Neural cell (in vitro differentiated cells): ENCODE data around the gene SPOCK3. TPM values are rescaled to one million over a fixed set of nuclear protein-coding genes. Genes with fewer than 3 reads are reported as not detected.

Experiments
- H2AFZ ChIP-seq: fragments of 200-600, 300-800 bp; sonication (generic), shearing (Covaris generic); 2 replicates; pipeline ENCODE4 v1.6.0; 2014; ENCODE audit warnings: low read depth, mild to moderate bottlenecking, antibody characterized with exemption, low read length, moderate library complexity
- H3F3A ChIP-seq: fragments of 200-600 bp; shearing (Covaris generic); 2 replicates; pipeline ENCODE4 v1.6.1; 2016; ENCODE audit warnings: mild to moderate bottlenecking, moderate library complexity, mixed read lengths, antibody characterized with exemption, low read length; ENCODE audit not compliant: insufficient read depth, poor library complexity, severe bottlenecking
- H3K27ac ChIP-seq: fragments of 200-600, 300-800 bp; sonication (generic), shearing (Covaris generic); 2 replicates; pipeline ENCODE4 v1.5.1; 2014; ENCODE audit warnings: mild to moderate bottlenecking, low read length, moderate library complexity
- H3K27me3 ChIP-seq: fragments of 300-800, 200-600 bp; sonication (generic), shearing (Covaris generic); 2 replicates; pipeline ENCODE4 v1.6.0; 2014; ENCODE audit warnings: mild to moderate bottlenecking, low read depth, low read length, moderate library complexity; ENCODE audit not compliant: insufficient read depth
- H3K36me3 ChIP-seq: fragments of 300-800, 200-600 bp; sonication (generic), shearing (Covaris generic); 2 replicates; pipeline ENCODE4 v1.5.1; 2014; ENCODE audit warnings: mild to moderate bottlenecking, antibody characterized with exemption, low read length, moderate library complexity; ENCODE audit not compliant: insufficient read depth
- H3K4me2 ChIP-seq: fragments of 300-800, 200-600 bp; sonication (generic), shearing (Covaris generic); 2 replicates; pipeline ENCODE4 v1.6.0; 2014; ENCODE audit warnings: mild to moderate bottlenecking, low read length
- H3K4me3 ChIP-seq: fragments of 300-800, 200-600 bp; sonication (generic), shearing (Covaris generic); 2 replicates; pipeline ENCODE4 v1.5.1; 2014; ENCODE audit warnings: mild to moderate bottlenecking, low read length, moderate library complexity
- H3K79me2 ChIP-seq: fragments of 200-600 bp; shearing (Covaris generic); replicated peaks from 2 replicates; pipeline ENCODE4 v1.6.0; 2014; ENCODE audit warnings: mild to moderate bottlenecking, low read length, moderate library complexity; ENCODE audit not compliant: insufficient read depth
- H3K9ac ChIP-seq: fragments of 300-800, 200-600 bp; sonication (generic), shearing (Covaris generic); 2 replicates; pipeline ENCODE4 v1.6.1; 2016; ENCODE audit warnings: mild to moderate bottlenecking, low read length, mixed read lengths
- H3K9me2 ChIP-seq: fragments of 200-600 bp; shearing (Covaris generic); 2 replicates; pipeline ENCODE4 v1.6.1; 2016; ENCODE audit warnings: mild to moderate bottlenecking, low read length, mixed read lengths; ENCODE audit not compliant: insufficient read depth
- H3K9me3 ChIP-seq: fragments of 200-600, 300-800 bp; sonication (generic), shearing (Covaris generic); 2 replicates; pipeline ENCODE4 v1.6.1; 2016; ENCODE audit warnings: mild to moderate bottlenecking, mixed run types, low read length, moderate library complexity, mixed read lengths
- H4K20me1 ChIP-seq: fragments of 200-600 bp; shearing (Covaris generic); 2 replicates; pipeline ENCODE4 v1.6.1; 2016; ENCODE audit warnings: mild to moderate bottlenecking, mixed run types; ENCODE audit not compliant: insufficient read depth
- EP300 ChIP-seq: fragments of 450-650 bp; conservative IDR thresholded peaks from 2 replicates; pipeline ENCODE4 v1.6.1; 2014; ENCODE audit warnings: antibody characterized with exemption, mild to moderate bottlenecking, moderate library complexity; ENCODE audit not compliant: poor library complexity, severe bottlenecking
- EZH2 ChIP-seq: fragments of 200-600, 300-800 bp; shearing (Covaris generic), sonication (generic); IDR thresholded peaks from 2 replicates; pipeline ENCODE4 v1.6.1; 2014; ENCODE audit warnings: antibody characterized with exemption, low read length, borderline replicate concordance, mild to moderate bottlenecking; ENCODE audit not compliant: insufficient read depth, poor library complexity, severe bottlenecking
- MXI1 ChIP-seq: fragments of 450-650 bp; conservative IDR thresholded peaks from 2 replicates; pipeline ENCODE4 v1.6.1; 2014; ENCODE audit warnings: antibody characterized with exemption, mild to moderate bottlenecking; ENCODE audit not compliant: poor library complexity, severe bottlenecking
- POLR2AphosphoS5 ChIP-seq: IDR thresholded peaks from 2 replicates; pipeline ENCODE4 v1.6.1; 2012
- RAD21 ChIP-seq: fragments of 450-650 bp; conservative IDR thresholded peaks from 2 replicates; pipeline ENCODE4 v1.6.1; 2014; ENCODE audit warnings: antibody characterized with exemption, mild to moderate bottlenecking, moderate library complexity
- SMC3 ChIP-seq: fragments of 450-650 bp; conservative IDR thresholded peaks from 2 replicates; pipeline ENCODE4 v1.6.1; 2014; ENCODE audit warnings: antibody characterized with exemption, mild to moderate bottlenecking, moderate library complexity; ENCODE audit not compliant: poor library complexity
- TAF1 ChIP-seq: IDR thresholded peaks from 2 replicates; pipeline ENCODE4 v1.6.1; 2012; ENCODE audit warnings: low read depth
- polyA plus RNA-seq: library from polyadenylated mRNA; depleted of rRNA; stranded (reverse); fragments of >200 nt; gene quantifications from 2 replicates; pipeline ENCODE4 v1.2.3, GENCODE V29; 2014
- TF ChIP-seq, protein P1 (sequence below): IDR thresholded peaks from 2 replicates; pipeline ENCODE4 v1.6.1; 2012; ENCODE audit warnings: borderline replicate concordance
- TF ChIP-seq, protein P2 (sequence below): fragments of 450-650 bp; IDR thresholded peaks from 2 replicates; pipeline ENCODE4 v1.5.1; 2014; ENCODE audit warnings: antibody characterized with exemption, mild to moderate bottlenecking, moderate library complexity; ENCODE audit not compliant: poor library complexity, severe bottlenecking

SPOCK3 gene
- polyA plus RNA-seq, 1 donor from 2014 or later = 7.9 TPM

- no peaks in the 10 kb centered on the region for H3K79me2 ChIP-seq
- no peaks in the 10 kb centered on the region for H3F3A ChIP-seq
- TF ChIP-seq POLR2AphosphoS5 (no peak), SMC3 (no peak), EZH2 (no peak), TAF1 (no peak), EP300 (no peak), RAD21 (no peak), MXI1 (no peak)
- TF ChIP-seq, protein P1, sequence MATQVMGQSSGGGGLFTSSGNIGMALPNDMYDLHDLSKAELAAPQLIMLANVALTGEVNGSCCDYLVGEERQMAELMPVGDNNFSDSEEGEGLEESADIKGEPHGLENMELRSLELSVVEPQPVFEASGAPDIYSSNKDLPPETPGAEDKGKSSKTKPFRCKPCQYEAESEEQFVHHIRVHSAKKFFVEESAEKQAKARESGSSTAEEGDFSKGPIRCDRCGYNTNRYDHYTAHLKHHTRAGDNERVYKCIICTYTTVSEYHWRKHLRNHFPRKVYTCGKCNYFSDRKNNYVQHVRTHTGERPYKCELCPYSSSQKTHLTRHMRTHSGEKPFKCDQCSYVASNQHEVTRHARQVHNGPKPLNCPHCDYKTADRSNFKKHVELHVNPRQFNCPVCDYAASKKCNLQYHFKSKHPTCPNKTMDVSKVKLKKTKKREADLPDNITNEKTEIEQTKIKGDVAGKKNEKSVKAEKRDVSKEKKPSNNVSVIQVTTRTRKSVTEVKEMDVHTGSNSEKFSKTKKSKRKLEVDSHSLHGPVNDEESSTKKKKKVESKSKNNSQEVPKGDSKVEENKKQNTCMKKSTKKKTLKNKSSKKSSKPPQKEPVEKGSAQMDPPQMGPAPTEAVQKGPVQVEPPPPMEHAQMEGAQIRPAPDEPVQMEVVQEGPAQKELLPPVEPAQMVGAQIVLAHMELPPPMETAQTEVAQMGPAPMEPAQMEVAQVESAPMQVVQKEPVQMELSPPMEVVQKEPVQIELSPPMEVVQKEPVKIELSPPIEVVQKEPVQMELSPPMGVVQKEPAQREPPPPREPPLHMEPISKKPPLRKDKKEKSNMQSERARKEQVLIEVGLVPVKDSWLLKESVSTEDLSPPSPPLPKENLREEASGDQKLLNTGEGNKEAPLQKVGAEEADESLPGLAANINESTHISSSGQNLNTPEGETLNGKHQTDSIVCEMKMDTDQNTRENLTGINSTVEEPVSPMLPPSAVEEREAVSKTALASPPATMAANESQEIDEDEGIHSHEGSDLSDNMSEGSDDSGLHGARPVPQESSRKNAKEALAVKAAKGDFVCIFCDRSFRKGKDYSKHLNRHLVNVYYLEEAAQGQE = no peak
- TF ChIP-seq, protein P2, sequence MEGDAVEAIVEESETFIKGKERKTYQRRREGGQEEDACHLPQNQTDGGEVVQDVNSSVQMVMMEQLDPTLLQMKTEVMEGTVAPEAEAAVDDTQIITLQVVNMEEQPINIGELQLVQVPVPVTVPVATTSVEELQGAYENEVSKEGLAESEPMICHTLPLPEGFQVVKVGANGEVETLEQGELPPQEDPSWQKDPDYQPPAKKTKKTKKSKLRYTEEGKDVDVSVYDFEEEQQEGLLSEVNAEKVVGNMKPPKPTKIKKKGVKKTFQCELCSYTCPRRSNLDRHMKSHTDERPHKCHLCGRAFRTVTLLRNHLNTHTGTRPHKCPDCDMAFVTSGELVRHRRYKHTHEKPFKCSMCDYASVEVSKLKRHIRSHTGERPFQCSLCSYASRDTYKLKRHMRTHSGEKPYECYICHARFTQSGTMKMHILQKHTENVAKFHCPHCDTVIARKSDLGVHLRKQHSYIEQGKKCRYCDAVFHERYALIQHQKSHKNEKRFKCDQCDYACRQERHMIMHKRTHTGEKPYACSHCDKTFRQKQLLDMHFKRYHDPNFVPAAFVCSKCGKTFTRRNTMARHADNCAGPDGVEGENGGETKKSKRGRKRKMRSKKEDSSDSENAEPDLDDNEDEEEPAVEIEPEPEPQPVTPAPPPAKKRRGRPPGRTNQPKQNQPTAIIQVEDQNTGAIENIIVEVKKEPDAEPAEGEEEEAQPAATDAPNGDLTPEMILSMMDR = no peak
- no peak overlapping the region for H3K4me2 ChIP-seq
- H3K9me3 ChIP-seq = no peaks in the 10 kb centered on the region
- no peak overlapping the region for H3K4me3 ChIP-seq
- H3K36me3 ChIP-seq = no peaks in the 10 kb centered on the region
- no peak overlapping the region for H3K9ac ChIP-seq
- H4K20me1 ChIP-seq = no peaks in the 10 kb centered on the region
- H3K27ac ChIP-seq = no peak overlapping the region
- no peaks in the 10 kb centered on the region for H3K9me2 ChIP-seq
- H2AFZ ChIP-seq = no peak overlapping the region
- no peaks in the 10 kb centered on the region for H3K27me3 ChIP-seq
These were observed 122.7 kb downstream of the SPOCK3 start for GRCh38 chr4:167111622-167112021.

DNA sequence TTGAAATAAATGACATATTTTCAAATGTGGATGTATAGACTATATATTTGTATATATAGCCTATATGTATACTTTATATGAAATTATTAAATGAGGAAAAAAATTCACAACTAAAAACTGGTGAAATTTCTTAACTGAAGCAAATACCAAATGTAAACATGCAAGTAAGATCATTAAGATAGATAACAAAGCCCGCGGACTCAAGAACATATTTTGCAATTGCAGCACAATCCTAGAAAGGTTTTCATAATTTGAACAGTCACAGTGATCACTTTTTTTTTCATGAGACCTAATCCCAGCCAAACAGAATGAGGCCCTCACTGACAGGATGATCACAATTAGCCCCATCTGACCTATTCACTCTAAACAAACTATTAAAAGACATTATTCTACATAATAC is 123.2 kb downstream of the SPOCK3 start:
- no peak overlapping the region for H2AFZ ChIP-seq
- H3K36me3 ChIP-seq = no peaks in the 10 kb centered on the region
- no peaks in the 10 kb centered on the region for H3K79me2 ChIP-seq
- H3K4me2 ChIP-seq = no peak overlapping the region
- TF ChIP-seq RAD21 (no peak), POLR2AphosphoS5 (no peak), SMC3 (no peak), MXI1 (no peak), TAF1 (no peak), EP300 (no peak)
- TF ChIP-seq, protein P2 = no peak
- H3K9me2 ChIP-seq = no peaks in the 10 kb centered on the region
- no peaks in the 10 kb centered on the region for H4K20me1 ChIP-seq
- no peak overlapping the region for H3K9ac ChIP-seq
- H3K4me3 ChIP-seq = no peak overlapping the region
- H3K27ac ChIP-seq = no peak overlapping the region
- H3K9me3 ChIP-seq = no peaks in the 10 kb centered on the region
- H3F3A ChIP-seq = no peaks in the 10 kb centered on the region
- no peaks in the 10 kb centered on the region for H3K27me3 ChIP-seq
